Left hindlimb (tissue), 1 donor: ENCODE measurements around the gene CTNNA2.
"Not testable (repeated sequence)": the region's sequence is repeated elsewhere in the genome, so short reads cannot be mapped to it uniquely, and the experiment has no call there.

Experiments used
- DNase-seq: peaks from one replicate; pipeline ENCODE4 v3.0.0-alpha.2; 2018

CTNNA2 gene

GRCh38 chr2:79994965-79995364, 482.1 kb downstream of the CTNNA2 start:
- no peak for DNase-seq

- no peak for DNase-seq
Measured at GRCh38 chr2:79996709-79997108, 483.9 kb downstream of the CTNNA2 start.

- no peak for DNase-seq
Measured at GRCh38 chr2:80001701-80002101, 488.9 kb downstream of the CTNNA2 start.

GRCh38 chr2:80002112-80002511, 489.3 kb downstream of the CTNNA2 start:
- no peak for DNase-seq

DNA sequence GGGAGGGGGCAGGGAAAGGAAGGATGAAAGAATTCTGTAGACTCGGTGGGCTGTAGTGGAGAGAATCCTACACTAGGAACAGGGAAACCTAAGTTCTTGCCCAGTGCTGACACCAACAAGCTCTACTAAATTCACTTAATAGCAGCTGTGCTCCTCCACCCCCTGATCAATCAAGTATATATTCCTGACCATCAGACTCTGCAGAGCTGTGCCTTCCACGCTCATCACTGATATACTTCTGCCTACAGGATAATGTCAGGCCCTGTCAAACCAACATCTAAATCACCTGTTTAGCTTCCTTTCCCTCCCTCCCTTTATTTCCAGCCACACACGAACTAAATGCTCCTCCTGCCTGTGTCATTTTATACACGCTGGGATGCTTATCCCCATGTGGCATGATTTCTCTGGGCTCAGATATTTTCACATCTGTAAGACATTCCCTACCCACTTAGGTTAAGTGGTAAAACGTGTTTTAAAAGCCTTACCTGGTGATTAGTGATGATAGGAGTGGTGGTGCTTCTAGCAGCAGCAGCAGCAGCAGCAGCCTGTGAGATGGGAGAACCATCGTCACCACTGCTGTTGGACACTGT, 489.8 kb downstream of the CTNNA2 start:
- DNase-seq = no peak

DNA sequence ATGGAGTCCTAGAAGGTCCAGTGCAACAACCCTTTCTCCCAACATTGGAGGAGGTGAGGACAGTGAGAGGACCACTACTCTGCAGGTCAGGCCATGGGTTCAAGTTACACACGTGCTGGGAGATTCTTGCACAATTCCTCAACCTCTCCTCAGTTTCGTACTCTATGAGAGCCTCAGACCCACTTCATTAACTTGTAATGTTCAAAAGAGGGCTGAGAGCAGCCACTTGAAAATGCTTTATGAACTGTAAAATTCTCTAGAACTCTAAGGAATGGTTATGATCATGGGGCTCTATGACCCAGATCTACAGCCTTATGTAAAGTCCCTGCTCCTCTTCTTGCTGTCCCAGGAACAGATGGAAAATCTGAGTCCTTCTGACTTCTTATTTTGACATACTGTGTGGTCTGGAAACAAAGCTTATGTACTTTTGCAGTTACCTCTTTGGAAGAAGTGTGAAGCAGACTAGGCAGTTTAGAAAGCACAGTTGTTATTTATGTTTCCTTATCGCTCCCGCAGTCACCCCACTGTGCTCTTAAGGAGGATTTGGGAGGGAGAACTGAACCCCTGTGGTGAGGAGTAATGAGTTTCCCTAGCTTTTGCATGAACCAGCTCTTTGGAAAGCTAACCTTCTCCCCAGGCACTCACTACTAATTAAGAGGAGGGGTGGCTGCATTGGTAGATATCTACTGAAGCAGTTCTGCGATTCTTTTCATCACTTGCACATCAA, 495.1 kb downstream of the CTNNA2 start:
- no peak for DNase-seq

- DNase-seq = no peak
Measured at GRCh38 chr2:80008596-80008995, 495.7 kb downstream of the CTNNA2 start.

GRCh38 chr2:80009211-80009610, 496.4 kb downstream of the CTNNA2 start:
- no peak for DNase-seq

DNA sequence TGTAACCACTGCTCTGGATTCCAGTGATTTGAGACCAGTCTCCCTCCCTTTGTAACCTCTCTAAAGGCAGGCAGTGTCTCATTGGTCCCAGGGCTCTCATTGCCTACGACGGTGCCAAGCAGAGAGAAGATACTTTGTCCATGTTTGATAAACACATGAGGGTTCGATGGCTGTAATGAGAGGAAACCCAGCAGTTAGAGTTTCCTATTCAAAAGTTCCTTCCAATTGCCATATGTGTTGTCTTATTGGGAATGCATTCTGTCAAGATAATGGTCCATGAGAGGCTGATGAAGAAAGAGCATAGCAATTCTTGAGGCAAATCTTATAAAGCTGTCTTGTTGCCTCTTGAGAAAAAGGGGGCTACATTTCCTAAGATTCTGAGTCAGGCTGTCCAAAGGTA, 499.2 kb downstream of the CTNNA2 start:
- no peak for DNase-seq

DNA sequence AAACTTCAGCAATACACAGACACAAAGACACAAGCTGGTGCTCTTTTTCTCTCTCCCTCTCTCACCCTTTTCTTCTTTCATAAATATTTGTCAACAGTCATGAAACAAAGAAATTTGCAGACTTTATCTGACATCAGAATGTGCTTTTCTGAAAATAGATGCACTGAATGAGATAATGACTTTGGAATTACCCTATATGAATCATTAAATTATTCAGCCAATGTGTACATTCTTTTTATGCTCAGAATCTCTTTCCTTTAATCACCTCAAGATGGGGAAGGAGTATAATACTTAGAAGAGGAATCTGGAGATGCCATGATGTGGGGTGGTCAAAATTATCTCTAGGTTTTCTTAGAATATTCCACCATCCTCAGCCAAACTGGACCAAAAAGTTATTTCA, 501.8 kb downstream of the CTNNA2 start:
- no peak for DNase-seq

DNA sequence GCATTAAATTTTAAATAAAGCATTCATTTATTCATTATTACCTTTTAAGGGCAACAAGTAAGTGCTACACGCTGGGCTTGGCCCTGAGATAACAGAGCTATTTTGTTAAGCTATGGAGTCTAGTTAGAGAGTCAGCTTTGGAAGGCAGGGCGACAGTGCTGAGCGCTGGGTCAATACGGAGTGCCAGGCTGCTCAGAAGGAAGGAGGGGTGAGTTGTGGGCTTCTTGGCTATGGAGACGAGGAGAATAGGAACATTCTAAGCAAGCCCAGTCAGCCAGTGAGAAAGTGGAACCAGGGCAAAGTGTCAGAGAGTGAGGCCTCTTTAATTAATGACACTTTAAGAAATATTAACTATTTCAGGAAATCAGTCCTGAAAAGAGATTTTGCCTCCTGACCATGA, 503.3 kb downstream of the CTNNA2 start:
- DNase-seq = no peak

GRCh38 chr2:80019571-80020460, 507.0 kb downstream of the CTNNA2 start:
- no peak for DNase-seq

DNA sequence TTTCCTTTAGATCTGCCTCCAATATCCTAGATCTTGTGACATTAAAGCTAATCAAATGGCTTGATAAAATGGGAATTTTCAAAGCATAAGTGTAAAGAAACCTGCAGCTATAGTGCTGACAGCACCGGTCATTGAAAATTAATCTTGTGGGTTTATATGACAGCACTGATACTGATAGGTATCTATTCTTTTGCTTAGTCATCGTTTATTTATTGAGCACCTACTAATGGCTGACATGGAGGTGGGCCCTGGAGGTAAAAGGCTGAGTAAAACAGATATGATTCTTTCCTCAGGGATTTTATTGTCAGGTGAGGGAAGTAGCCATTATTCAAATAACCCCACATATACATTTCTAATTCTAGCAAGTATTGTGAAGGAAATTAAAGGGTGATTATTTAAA, 509.2 kb downstream of the CTNNA2 start:
- no peak for DNase-seq

- DNase-seq = no peak
Measured at GRCh38 chr2:80026040-80026729, 513.3 kb downstream of the CTNNA2 start.

- DNase-seq = no peak
Measured at GRCh38 chr2:80028051-80028450, 515.2 kb downstream of the CTNNA2 start.

GRCh38 chr2:80028584-80028983, 515.7 kb downstream of the CTNNA2 start:
- no peak for DNase-seq

DNA sequence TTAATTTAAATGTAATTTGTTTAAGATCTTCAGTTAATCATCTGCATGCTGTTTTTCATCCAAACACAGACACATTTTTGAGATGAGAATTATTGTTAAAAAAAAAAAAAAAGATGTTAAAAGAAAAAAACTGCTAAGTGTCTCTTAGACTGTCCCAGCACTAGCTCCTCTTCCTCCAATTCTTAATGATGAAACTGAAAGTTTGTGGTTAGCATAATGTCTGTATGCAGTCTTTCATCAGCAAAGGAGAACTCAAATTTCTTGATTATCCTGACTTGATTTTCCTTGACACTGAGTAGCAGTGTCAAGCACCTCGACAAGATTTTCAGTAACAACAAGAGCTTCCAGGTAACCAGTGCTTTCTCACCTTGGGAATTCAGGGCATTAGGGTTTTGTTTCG, 517.3 kb downstream of the CTNNA2 start:
- DNase-seq = no peak

GRCh38 chr2:80032684-80033083, 519.8 kb downstream of the CTNNA2 start:
- DNase-seq = not testable (repeated sequence)

DNA sequence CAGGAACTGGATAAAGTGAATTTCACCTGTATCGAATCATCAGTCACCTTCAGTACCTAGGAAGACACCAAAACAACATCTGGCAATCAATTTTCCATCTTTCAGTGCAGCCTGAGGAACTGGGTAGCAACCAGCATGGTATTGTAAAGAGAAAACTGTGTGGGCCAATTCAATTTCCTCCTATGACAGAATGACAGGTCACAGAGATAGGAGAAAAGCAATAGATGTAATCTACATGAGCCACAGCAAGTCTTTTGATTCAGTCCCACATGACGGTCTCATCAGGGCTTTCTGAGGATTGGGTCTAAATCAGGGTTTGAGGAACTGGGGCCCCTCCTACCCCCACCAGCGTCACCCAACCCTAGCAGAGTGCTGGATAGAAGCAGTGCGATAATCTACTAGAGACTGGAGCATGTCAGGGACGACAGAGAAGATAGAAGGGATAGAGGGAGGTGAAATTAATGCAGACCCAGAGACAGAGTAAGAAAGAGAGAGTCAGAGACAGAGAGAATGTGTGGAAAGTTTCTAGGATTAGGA, 523.0 kb downstream of the CTNNA2 start:
- no peak for DNase-seq

DNA sequence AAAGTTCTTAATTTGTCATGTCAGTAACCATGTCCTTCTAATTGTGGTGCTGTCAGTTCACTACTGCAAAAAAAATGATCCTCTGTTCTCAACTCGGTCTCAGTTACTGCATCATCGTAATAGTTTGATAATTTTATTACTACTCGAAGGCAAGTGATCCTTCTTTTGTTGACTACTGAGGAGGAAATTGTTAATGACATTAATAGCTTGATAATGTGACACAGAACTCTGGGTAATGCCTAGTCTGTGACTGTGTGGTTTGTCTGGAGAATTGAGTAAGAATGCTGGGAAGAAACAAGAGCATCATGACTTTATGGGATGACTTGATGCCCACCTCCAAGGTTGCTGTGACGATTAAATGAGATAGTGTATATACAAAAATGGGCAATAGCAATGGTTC, 524.5 kb downstream of the CTNNA2 start:
- no peak for DNase-seq

DNA sequence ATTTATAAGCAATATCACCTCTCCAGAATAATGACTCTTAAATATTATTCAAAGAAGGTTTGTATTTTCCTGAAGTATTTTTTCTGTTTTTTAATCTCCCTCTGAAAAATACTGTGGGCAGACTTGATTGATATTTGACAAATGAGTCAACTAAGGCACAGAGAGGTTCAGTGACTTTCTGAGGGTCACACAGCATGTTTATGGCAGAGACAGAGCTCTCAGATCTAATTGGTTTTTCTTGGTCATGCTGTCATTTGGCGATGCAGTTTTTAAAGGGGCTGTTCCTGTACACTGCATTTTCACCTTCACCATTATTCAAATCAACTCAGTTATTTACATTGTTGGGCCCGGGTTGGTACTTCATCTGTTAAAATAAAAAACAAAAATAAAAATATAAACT, 527.4 kb downstream of the CTNNA2 start:
- DNase-seq = no peak

DNA sequence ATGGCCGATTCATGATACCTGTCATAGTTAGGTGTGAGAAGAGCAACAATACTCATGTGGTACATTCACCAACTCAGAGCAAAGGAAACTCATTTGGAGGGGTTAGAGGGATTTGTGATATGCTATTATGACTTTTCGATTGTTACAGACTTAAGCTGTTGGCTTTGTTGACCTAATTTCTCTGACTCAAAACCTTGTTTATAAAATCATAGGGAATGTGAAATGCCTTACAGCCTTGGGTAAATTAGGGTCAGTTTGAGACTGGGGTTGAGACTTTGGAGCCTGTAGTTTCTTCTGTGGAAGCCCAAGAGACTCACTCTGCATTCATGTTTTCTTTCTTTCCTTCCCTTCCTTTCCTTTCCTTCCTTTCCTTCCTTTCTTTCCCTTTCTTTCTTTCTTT, 529.8 kb downstream of the CTNNA2 start:
- no peak for DNase-seq

- DNase-seq = no peak
Measured at GRCh38 chr2:80048296-80048695, 535.4 kb downstream of the CTNNA2 start.
